H1 (cell line): Measurements from ENCODE around the gene NR2E1. TPM values are rescaled to one million over a fixed set of nuclear protein-coding genes. Genes with fewer than 3 reads are reported as not detected.

Experiments used
- CTCF ChIA-PET: fragments of 300-600 bp; sonication (Branson Sonifier 250); formaldehyde crosslinking; loops from one replicate; lab custom pipeline; 2021; ENCODE audit not compliant: partially characterized antibody; lab: Charles Lee
- POLR2A ChIA-PET: fragments of 300-600 bp; sonication (Branson Sonifier 250); formaldehyde crosslinking; loops from one replicate; lab custom pipeline; 2021; ENCODE audit warnings: inconsistent platforms; ENCODE audit not compliant: partially characterized antibody; lab: Charles Lee
- DNase-seq, 2 experiments: peaks; one replicate each; pipeline versions ENCODE4 v3.0.0 to v3.0.0-alpha.2; 2010 to 2022; ENCODE audit warnings: low spot score in 2 of 2, low read depth in 1 of 2, mixed read lengths in 1 of 2
- FAIRE-seq: peaks from 2 replicates; lab custom pipeline; 2011; peaks lifted over from hg19 to GRCh38; lab: Jason Lieb, UNC
- H2AFZ ChIP-seq: 2 replicates; pipeline ENCODE4 v1.8.1; 2012; ENCODE audit warnings: low read length, inconsistent platforms
- H2AK5ac ChIP-seq: 2 replicates; pipeline ENCODE4 v1.6.1; 2013; ENCODE audit warnings: low read depth, low read length
- H2BK120ac ChIP-seq: replicated peaks from 2 replicates; pipeline ENCODE3; 2013; ENCODE audit warnings: low read depth, low read length, inconsistent platforms
- H2BK12ac ChIP-seq: 2 replicates; pipeline ENCODE4 v1.6.1; 2013; ENCODE audit warnings: low read depth, low read length
- H2BK15ac ChIP-seq: 2 replicates; pipeline ENCODE4 v1.6.1; 2013; ENCODE audit warnings: low read length
- H2BK20ac ChIP-seq: 2 replicates; pipeline ENCODE4 v1.6.1; 2013; ENCODE audit warnings: low read length
- H2BK5ac ChIP-seq: 2 replicates; pipeline ENCODE4 v1.6.1; 2013; ENCODE audit warnings: low read depth, low read length
- H3K14ac ChIP-seq: 2 replicates; pipeline ENCODE4 v1.6.1; 2013; ENCODE audit warnings: inconsistent platforms; ENCODE audit not compliant: insufficient read length
- H3K18ac ChIP-seq: 2 replicates; pipeline ENCODE4 v1.6.1; 2013; ENCODE audit warnings: low read length; ENCODE audit errors: extremely low read depth
- H3K23ac ChIP-seq: 2 replicates; pipeline ENCODE4 v1.6.1; 2013; ENCODE audit warnings: inconsistent platforms; ENCODE audit not compliant: insufficient read length
- H3K23me2 ChIP-seq: 2 replicates; pipeline ENCODE4 v1.6.1; 2013; ENCODE audit warnings: low read depth, low read length
- H3K27ac ChIP-seq: 2 replicates; pipeline ENCODE4 v1.6.1; 2011; ENCODE audit warnings: low read depth, low read length, inconsistent platforms
- H3K27me3 ChIP-seq, 4 experiments: replicated peaks in 1 of 4; 1 replicate in 1 of 4; 2 replicates in 3 of 4; pipeline versions ENCODE4 v1.6.1 to v1.8.1; 2011 to 2013; ENCODE audit warnings: low read length in 3 of 4, mild to moderate bottlenecking in 3 of 4, inconsistent platforms in 2 of 4, mixed read lengths in 2 of 4, moderate library complexity in 1 of 4; ENCODE audit not compliant: control insufficient read depth in 3 of 4, insufficient read depth in 3 of 4; ENCODE audit errors: extremely low read depth in 1 of 4
- H3K36me3 ChIP-seq, 4 experiments: 2 replicates each; pipeline versions ENCODE4 v1.6.1 to v1.8.1; 2011 to 2013; ENCODE audit warnings: mild to moderate bottlenecking in 4 of 4, low read length in 3 of 4, moderate library complexity in 2 of 4, control low read depth in 1 of 4, inconsistent platforms in 1 of 4; ENCODE audit not compliant: insufficient read depth in 4 of 4, control insufficient read depth in 2 of 4
- H3K4ac ChIP-seq: replicated peaks from 2 replicates; pipeline ENCODE3; 2013; ENCODE audit warnings: low read length, low read depth, mixed read lengths, inconsistent platforms; ENCODE audit not compliant: insufficient read length
- H3K4me1 ChIP-seq, 4 experiments: replicated peaks in 1 of 4; 1 replicate in 1 of 4; 2 replicates in 3 of 4; pipeline versions ENCODE4 v1.6.1 to v1.8.1; 2011 to 2013; ENCODE audit warnings: low read length in 3 of 4, inconsistent platforms in 2 of 4, mixed read lengths in 1 of 4; ENCODE audit not compliant: insufficient read depth in 4 of 4, control insufficient read depth in 3 of 4
- H3K4me2 ChIP-seq, 2 experiments: 2 replicates each; pipeline versions ENCODE4 v1.6.1 to v1.8.1; 2011 to 2013; ENCODE audit warnings: low read depth in 2 of 2, low read length in 2 of 2, control low read depth in 1 of 2, inconsistent platforms in 1 of 2, mild to moderate bottlenecking in 1 of 2; ENCODE audit not compliant: insufficient read depth in 1 of 2
- H3K4me3 ChIP-seq, 4 experiments: fragments of 200-600, 300-600 bp in 1 of 4; sonication (generic), shearing (Covaris generic), sonication (Bioruptor Twin) in 1 of 4; 2 replicates each; pipeline versions ENCODE4 v1.5.1 to v1.8.1; 2011 to 2016; ENCODE audit warnings: low read length in 4 of 4, low read depth in 3 of 4, control low read depth in 2 of 4, inconsistent platforms in 2 of 4, mild to moderate bottlenecking in 2 of 4, mixed read lengths in 1 of 4, moderate library complexity in 1 of 4; ENCODE audit not compliant: insufficient read depth in 2 of 4; ENCODE audit errors: extremely low read depth in 1 of 4
- H3K56ac ChIP-seq: replicated peaks from 2 replicates; pipeline ENCODE3; 2013; ENCODE audit warnings: low read depth, mild to moderate bottlenecking, mixed read lengths, low read length, inconsistent platforms; ENCODE audit not compliant: insufficient read length
- H3K79me1 ChIP-seq: 2 replicates; pipeline ENCODE4 v1.6.1; 2013; ENCODE audit warnings: low read depth, low read length, control low read depth
- H3K79me2 ChIP-seq, 2 experiments: 2 replicates each; pipeline versions ENCODE4 v1.6.1 to v1.8.1; 2012 to 2013; ENCODE audit warnings: low read length in 2 of 2, mild to moderate bottlenecking in 2 of 2, inconsistent platforms in 1 of 2; ENCODE audit not compliant: insufficient read depth in 2 of 2, control insufficient read depth in 1 of 2
- H3K9ac ChIP-seq, 4 experiments: replicated peaks in 1 of 4; 1 replicate in 1 of 4; 2 replicates in 3 of 4; pipeline versions ENCODE4 v1.6.1 to v1.8.1; 2011 to 2013; ENCODE audit warnings: low read depth in 3 of 4, low read length in 3 of 4, control low read depth in 2 of 4, mild to moderate bottlenecking in 2 of 4, moderate library complexity in 2 of 4, inconsistent platforms in 1 of 4; ENCODE audit errors: extremely low read depth in 1 of 4
- H3K9me3 ChIP-seq, 2 experiments: 2 replicates each; pipeline versions ENCODE4 v1.6.1 to v1.8.1; 2012 to 2013; ENCODE audit warnings: mild to moderate bottlenecking in 2 of 2, moderate library complexity in 2 of 2, control low read depth in 1 of 2, inconsistent platforms in 1 of 2, low read depth in 1 of 2, low read length in 1 of 2, mixed read lengths in 1 of 2; ENCODE audit not compliant: insufficient read depth in 2 of 2
- H4K20me1 ChIP-seq, 2 experiments: replicated peaks in 1 of 2; 2 replicates each; pipeline versions ENCODE3 to v1.8.1; 2011 to 2013; ENCODE audit warnings: inconsistent platforms in 2 of 2, low read length in 2 of 2, mild to moderate bottlenecking in 1 of 2; ENCODE audit not compliant: insufficient read depth in 2 of 2, control insufficient read depth in 1 of 2
- H4K5ac ChIP-seq: 2 replicates; pipeline ENCODE4 v1.6.1; 2013; ENCODE audit warnings: low read length, low read depth, mixed read lengths, inconsistent platforms; ENCODE audit not compliant: insufficient read length
- H4K8ac ChIP-seq: 2 replicates; pipeline ENCODE4 v1.8.0; 2013; ENCODE audit warnings: mild to moderate bottlenecking, moderate library complexity, low read length, inconsistent platforms; ENCODE audit not compliant: insufficient read depth; ENCODE audit errors: extremely low read depth
- H4K91ac ChIP-seq: replicated peaks from 2 replicates; pipeline ENCODE3; 2013; ENCODE audit warnings: low read length, mixed read lengths, inconsistent platforms; ENCODE audit not compliant: insufficient read length
- ATF3 ChIP-seq: IDR thresholded peaks from 2 replicates; pipeline ENCODE4 v1.6.1; 2011; ENCODE audit warnings: low read depth, mild to moderate bottlenecking, low read length; ENCODE audit not compliant: insufficient read depth
- CEBPB ChIP-seq: IDR thresholded peaks from 2 replicates; pipeline ENCODE4 v1.6.1; 2012; ENCODE audit warnings: low read depth, low read length
- EZH2 ChIP-seq: fragments of 200-600 bp; sonication (generic); IDR thresholded peaks from 2 replicates; pipeline ENCODE4 v1.7.1; 2012; ENCODE audit warnings: low read depth, mild to moderate bottlenecking, moderate library complexity, low read length, inconsistent platforms; ENCODE audit not compliant: severe bottlenecking
- GTF2F1 ChIP-seq: IDR thresholded peaks from 2 replicates; pipeline ENCODE4 v1.6.1; 2012; ENCODE audit warnings: low read depth, low read length, improper control_type of control experiment, borderline replicate concordance
- JUND ChIP-seq: IDR thresholded peaks from 2 replicates; pipeline ENCODE4 v1.6.1; 2011; ENCODE audit warnings: mild to moderate bottlenecking, improper control_type of control experiment, low read length
- KDM5A ChIP-seq: fragments of 200-600 bp; IDR thresholded peaks from 2 replicates; pipeline ENCODE4 v1.7.1; 2012; ENCODE audit warnings: mild to moderate bottlenecking, low read length, inconsistent platforms, mixed read lengths
- MAFK ChIP-seq: IDR thresholded peaks from 2 replicates; pipeline ENCODE4 v1.6.1; 2012; ENCODE audit warnings: low read depth, mild to moderate bottlenecking, improper control_type of control experiment, low read length
- NANOG ChIP-seq: IDR thresholded peaks from 2 replicates; pipeline ENCODE4 v1.6.1; 2011; ENCODE audit warnings: low read length, low read depth, mild to moderate bottlenecking, inconsistent platforms; ENCODE audit not compliant: insufficient read depth, poor library complexity, severe bottlenecking
- POU5F1 ChIP-seq: IDR thresholded peaks from 2 replicates; pipeline ENCODE4 v1.6.1; 2011; ENCODE audit warnings: low read depth, mild to moderate bottlenecking, low read length, moderate library complexity
- RFX5 ChIP-seq: IDR thresholded peaks from 2 replicates; pipeline ENCODE4 v1.6.1; 2011; ENCODE audit warnings: low read depth, low read length, improper control_type of control experiment, borderline replicate concordance
- RNF2 ChIP-seq: fragments of 200-900, 300-1000 bp; sonication (generic); IDR thresholded peaks from 2 replicates; pipeline ENCODE4 v1.7.1; 2016; ENCODE audit warnings: borderline replicate concordance, low read depth, mild to moderate bottlenecking, antibody characterized with exemption, low read length; ENCODE audit not compliant: poor library complexity, severe bottlenecking; ENCODE audit errors: missing control alignments
- SIX5 ChIP-seq: IDR thresholded peaks from 2 replicates; pipeline ENCODE4 v1.6.1; 2011; ENCODE audit warnings: mild to moderate bottlenecking, low read depth, low read length
- SP2 ChIP-seq: IDR thresholded peaks from 2 replicates; pipeline ENCODE4 v1.6.1; 2012; ENCODE audit warnings: mild to moderate bottlenecking, low read length, inconsistent platforms
- TBP ChIP-seq: IDR thresholded peaks from 2 replicates; pipeline ENCODE4 v1.6.1; 2011; ENCODE audit warnings: low read depth, low read length, improper control_type of control experiment
- WGBS, 2 experiments: shearing (Covaris generic) in 1 of 2; methylation state at CpG; one replicate each; pipeline versions ENCODE4 v1.1.6 to v1.1.7; 2013 to 2015; ENCODE audit warnings: low lambda C conversion rate in 2 of 2, mixed read lengths in 2 of 2, inconsistent platforms in 1 of 2, low coverage in 1 of 2, missing lambda C conversion rate in 1 of 2; ENCODE audit not compliant: insufficient replicate concordance in 2 of 2, insufficient coverage in 1 of 2, insufficient read length in 1 of 2; ENCODE audit errors: extremely low coverage in 1 of 2, missing lambda C conversion rate in 1 of 2; 5-methylcytosine and 5-hydroxymethylcytosine counted together
- polyA plus RNA-seq, 7 experiments: library from polyadenylated mRNA; depleted of rRNA in 3 of 7; stranded (reverse) in 5 of 7; unstranded in 2 of 7; fragments of >200 nt in 5 of 7; fragments of 200-250 nt in 2 of 7; gene quantifications; 1 replicate in 5 of 7; 2 replicates in 1 of 7; 4 replicates in 1 of 7; pipeline versions ENCODE4 v1.2.1 to v1.2.3, GENCODE V29; 2011 to 2013; ENCODE audit warnings: missing spikeins in 2 of 7, mixed read lengths in 2 of 7
- total RNA-seq: library from RNA; stranded (reverse); fragmentation: NEBNext Ultra II Directional; extraction: Animal tissue kit (Norgen Biotek cat#: 25700); gene quantifications from 2 replicates; pipeline ENCODE4 v1.2.1, GENCODE V29; 2021

Gene NR2E1
- total and polyA plus RNA-seq, 2 of the 8 experiments (the other 6 are each of a cell fraction or from before 2014, with no cell fraction given) = not detected

GRCh38 chr6:108238322-108238721 lies 72.5 kb downstream of the NR2E1 start:
- Histone ChIP-seq H3K14ac (no peak overlapping the region), H3K27me3 (no peaks in the 10 kb centered on the region), H4K91ac (no peak overlapping the region), H2BK15ac (no peak overlapping the region), H3K9me3 (0 out of 4 replicates have a peak, but pooled peaks cover 0 to 5% of the 10 kb centered on the region in 2 experiments), H3K27ac (no peak overlapping the region), H3K18ac (no peak overlapping the region), H4K5ac (no peak overlapping the region), H2BK5ac (no peak overlapping the region), H4K8ac (no peak overlapping the region), H2BK12ac (no peak overlapping the region), H2BK120ac (no peak overlapping the region), H3K4me1 (no peaks in the 10 kb centered on the region), H2BK20ac (no peak overlapping the region), H2AK5ac (no peak overlapping the region), H3K4me3 (no peak overlapping the region), H3K23me2 (no peaks in the 10 kb centered on the region), H3K9ac (no peak overlapping the region), H3K4me2 (no peak overlapping the region), H2AFZ (no peak overlapping the region), H4K20me1 (peaks cover 0 to 2% of the 10 kb centered on the region in 2 experiments), H3K36me3 (no peaks in the 10 kb centered on the region), H3K79me2 (peaks cover 0 to 3% of the 10 kb centered on the region in 2 experiments; a peak in 1 of 4 replicates), H3K56ac (no peak overlapping the region), H3K4ac (no peak overlapping the region), H3K79me1 (no peaks in the 10 kb centered on the region), H3K23ac (no peak overlapping the region)
- ChIA-PET POLR2A (no interaction called here), CTCF (interaction anchor here (0.7 to 1.0 kb wide), 2 partner anchors 9 to 61 kb away, joined by 3 to 4 read pairs; no protein-coding TSS in a partner anchor)
- FAIRE-seq = no peak
- no peak for DNase-seq
- WGBS, 2 experiments = 93% methylated on average over 4 of the region's 4 CpGs; no CpG with 5 or more reads in 1 of the 2 experiments
- TF ChIP-seq JUND (no peak), GTF2F1 (no peak), TBP (no peak), RNF2 (no peak), SP2 (no peak), ATF3 (no peak), NANOG (no peak), RFX5 (no peak), EZH2 (no peak), CEBPB (no peak), SIX5 (no peak), KDM5A (no peak), MAFK (no peak), POU5F1 (no peak)
